ENCODE results near the gene NDUFS6. TPM values are rescaled to one million over a fixed set of nuclear protein-coding genes. Genes with fewer than 3 reads are reported as not detected.
"Not testable (repeated sequence)": the region's sequence is repeated elsewhere in the genome, so short reads cannot be mapped to it uniquely, and the experiment has no call there.

NDUFS6 gene
- polyA plus RNA-seq, 6 donors from 2014 or later: 39.0 to 60.6 (median 47.3) TPM

DNA sequence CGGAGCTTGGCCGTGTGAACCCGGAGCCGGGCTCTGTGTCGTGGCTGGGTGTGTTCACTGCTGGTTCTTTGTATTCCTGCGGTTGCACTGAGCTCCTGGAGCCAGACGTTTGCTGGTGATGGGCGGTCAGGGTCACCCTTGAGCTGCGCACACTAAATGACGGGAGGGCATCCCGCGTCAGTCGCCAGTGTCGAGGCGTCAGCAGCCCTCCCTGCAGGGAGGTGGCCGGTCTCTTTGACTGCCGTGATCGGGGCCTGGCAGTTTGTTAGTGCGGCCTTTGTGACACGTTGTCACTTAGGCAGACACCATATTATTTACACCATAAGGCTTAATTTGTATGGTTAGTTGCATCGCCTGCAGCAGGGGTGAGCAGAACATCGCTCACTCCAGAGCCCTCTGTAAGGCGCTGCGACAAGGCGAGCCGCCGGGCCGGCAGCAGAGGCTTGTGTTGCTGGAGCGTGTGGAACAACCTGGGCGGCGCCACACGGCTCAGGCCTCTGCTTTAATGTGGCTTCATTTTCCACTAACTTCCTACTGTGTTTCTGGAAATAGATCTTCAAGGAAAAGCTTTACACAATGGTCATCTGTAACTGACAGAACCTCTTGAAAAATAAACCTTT, 8.3 kb downstream of the NDUFS6 start:
- no peaks in the 10 kb centered on the region for H3K9me3 Mint-ChIP-seq
- H3K27me3 Mint-ChIP-seq: no peaks in the 10 kb centered on the region
- no peak for DNase-seq
- H3K4me1 Mint-ChIP-seq: peaks cover 14 to 19% (median 14%) of the 10 kb centered on the region in 3 donors
- H3K36me3 Mint-ChIP-seq: peaks cover 23 to 35% of the 10 kb centered on the region in 2 donors
- H3K4me3 Mint-ChIP-seq: no peak overlapping the region
- H3K27ac Mint-ChIP-seq: no peak overlapping the region
- ATAC-seq (ENCODE audit: low read depth in 2 of 2): no peak

DNA sequence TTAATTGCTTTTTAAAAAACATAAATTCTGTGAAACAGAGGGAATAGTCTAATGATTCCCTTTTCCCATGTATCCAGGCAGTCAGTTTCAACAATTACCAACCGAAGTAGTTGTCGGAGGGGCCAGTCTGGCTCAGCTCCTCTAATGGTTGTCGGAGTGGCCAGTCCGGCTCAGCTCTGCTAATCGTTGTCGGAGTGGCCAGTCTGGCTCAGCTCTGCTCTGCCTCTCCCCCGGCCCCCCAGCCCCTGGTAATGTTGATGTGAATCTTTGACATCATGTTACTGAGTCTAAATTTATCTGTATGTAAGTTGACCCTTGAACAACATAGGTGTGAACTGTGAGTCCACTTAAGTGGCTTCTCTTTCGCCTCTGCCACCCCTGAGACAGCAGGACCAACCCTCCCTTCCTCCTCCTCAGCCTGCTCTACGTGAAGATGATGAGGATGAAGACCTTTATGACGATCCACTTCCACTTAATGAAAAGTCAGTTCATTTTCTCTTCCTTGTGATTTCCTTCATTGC, 9.4 kb downstream of the NDUFS6 start:
- Mint-ChIP-seq H3K27ac (no peak overlapping the region), H3K9me3 (no peaks in the 10 kb centered on the region), H3K27me3 (no peaks in the 10 kb centered on the region), H3K4me1 (peaks cover 8 to 17% (median 14%) of the 10 kb centered on the region in 3 donors), H3K36me3 (peaks cover 31 to 46% of the 10 kb centered on the region in 2 donors), H3K4me3 (no peak overlapping the region)
- ATAC-seq (ENCODE audit: low read depth in 2 of 2): no peak
- DNase-seq: no peak

DNA sequence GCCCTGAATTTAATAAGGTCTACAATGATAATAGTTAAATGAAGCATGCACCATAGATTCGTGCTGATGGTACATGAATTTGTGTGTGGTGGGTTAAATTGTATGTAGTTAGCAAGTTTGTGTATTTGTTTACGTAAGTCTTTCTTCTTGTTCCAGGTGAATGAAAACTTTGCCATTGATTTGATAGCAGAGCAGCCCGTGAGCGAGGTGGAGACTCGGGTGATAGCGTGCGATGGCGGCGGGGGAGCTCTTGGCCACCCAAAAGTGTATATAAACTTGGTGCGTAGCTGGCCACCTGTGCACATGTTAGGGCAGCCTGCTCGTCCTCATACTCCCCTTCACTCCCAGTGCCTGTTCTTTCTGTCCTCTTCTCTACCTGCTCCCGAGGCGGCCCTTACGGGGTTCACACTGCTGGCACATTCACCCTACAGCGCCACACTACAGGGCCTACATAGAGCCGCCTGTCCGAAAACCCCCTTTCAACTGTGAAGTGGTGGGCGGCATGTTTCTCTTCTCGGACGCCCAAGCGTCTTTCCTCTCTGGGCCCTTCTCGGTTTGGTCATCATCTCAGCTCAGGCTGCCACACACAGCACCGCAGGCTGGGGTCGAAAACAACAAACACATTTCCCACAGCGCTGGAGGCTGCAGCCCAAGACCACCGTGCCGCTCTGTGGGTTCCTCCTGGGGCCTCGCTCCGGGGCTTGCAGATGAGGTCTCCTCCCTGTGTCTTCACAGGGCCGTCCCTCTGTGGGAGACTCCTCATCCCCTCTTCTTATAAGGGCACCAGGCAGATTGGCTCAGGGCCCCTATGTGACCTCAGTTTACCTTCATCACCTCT, 13.2 kb downstream of the NDUFS6 start:
- DNase-seq (no peak), ATAC-seq (ENCODE audit: low read depth in 2 of 2) (no peak)
- no peaks in the 10 kb centered on the region for H3K9me3 Mint-ChIP-seq
- peaks cover 0 to 14% (median 10%) of the 10 kb centered on the region in 3 donors for H3K4me1 Mint-ChIP-seq
- no peak overlapping the region for H3K4me3 Mint-ChIP-seq
- H3K36me3 Mint-ChIP-seq: peaks cover 38 to 65% of the 10 kb centered on the region in 2 donors
- no peak overlapping the region for H3K27ac Mint-ChIP-seq
- no peaks in the 10 kb centered on the region for H3K27me3 Mint-ChIP-seq

DNA sequence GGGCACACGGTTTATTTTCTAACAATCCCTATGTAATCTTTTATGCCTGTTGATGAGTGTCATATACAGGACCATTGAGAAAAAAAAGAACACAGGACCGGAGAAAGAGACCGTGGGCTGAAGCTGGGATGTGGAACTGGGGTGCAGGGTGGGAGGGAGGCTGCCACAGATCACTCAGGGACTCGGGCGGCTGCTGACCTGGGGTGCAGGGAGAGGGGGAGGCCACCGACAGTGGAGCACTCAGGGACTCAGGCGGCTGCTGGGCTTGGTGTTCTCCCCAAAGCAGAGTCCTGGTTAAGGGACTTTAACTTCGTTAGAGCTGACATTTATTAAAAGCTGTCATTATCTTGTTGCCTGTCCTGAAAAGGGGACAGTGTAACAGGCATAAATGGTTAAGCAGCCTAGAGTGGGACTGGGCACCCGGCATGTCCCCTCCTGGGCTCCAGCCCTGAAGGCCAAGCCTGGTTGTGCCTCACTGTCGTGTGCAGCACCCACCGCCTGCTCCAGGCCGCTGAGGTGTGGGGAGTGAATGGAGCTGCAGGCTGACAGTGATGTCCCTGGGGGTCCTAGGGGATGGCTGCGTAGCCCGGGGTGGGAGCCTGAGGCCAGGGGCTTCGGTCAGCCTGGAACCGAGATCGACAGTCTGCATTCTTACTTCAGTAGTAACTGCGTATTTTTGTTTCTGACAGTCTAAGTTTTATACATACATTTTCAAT, 14.0 kb downstream of the NDUFS6 start:
- Mint-ChIP-seq H3K27ac (peak overlapping the region in 2 of 6 donors; percentile 77 to 80), H3K4me3 (no peak overlapping the region), H3K27me3 (no peaks in the 10 kb centered on the region), H3K9me3 (no peaks in the 10 kb centered on the region), H3K36me3 (peaks cover 41 to 67% of the 10 kb centered on the region in 2 donors), H3K4me1 (peaks cover 0 to 19% (median 12%) of the 10 kb centered on the region in 3 donors)
- no peak for ATAC-seq (ENCODE audit: low read depth in 2 of 2)
- no peak for DNase-seq

DNA sequence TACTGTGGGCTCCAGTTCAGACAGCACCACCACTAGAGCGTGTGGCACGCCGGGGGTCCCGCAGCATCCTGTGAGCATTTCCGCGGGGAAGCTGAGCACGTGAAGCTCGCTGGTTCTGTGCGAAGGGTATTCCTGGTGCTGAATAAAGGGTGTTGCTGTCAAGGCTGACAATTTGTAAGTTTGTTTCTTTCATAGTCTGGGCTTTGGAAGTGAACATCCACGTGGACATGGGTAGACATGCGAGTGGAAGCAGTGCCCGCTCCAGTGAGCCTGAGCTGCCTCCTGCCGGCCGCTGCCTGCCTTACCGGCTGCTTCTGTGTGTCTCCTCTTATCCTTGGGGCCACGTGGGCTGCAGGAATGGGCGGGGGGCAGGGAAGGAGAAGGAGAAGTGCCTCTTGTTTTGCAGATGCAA, 14.7 kb downstream of the NDUFS6 start:
- ATAC-seq (ENCODE audit: low read depth in 2 of 2) (no peak), DNase-seq (no peak)
- H3K4me3 Mint-ChIP-seq: no peak overlapping the region
- H3K27ac Mint-ChIP-seq: peak overlapping the region in 2 of 6 donors; percentile 54 to 80
- no peaks in the 10 kb centered on the region for H3K9me3 Mint-ChIP-seq
- peaks cover 40 to 70% of the 10 kb centered on the region in 2 donors for H3K36me3 Mint-ChIP-seq
- H3K4me1 Mint-ChIP-seq: peaks cover 0 to 19% (median 12%) of the 10 kb centered on the region in 3 donors
- H3K27me3 Mint-ChIP-seq: no peaks in the 10 kb centered on the region

DNA sequence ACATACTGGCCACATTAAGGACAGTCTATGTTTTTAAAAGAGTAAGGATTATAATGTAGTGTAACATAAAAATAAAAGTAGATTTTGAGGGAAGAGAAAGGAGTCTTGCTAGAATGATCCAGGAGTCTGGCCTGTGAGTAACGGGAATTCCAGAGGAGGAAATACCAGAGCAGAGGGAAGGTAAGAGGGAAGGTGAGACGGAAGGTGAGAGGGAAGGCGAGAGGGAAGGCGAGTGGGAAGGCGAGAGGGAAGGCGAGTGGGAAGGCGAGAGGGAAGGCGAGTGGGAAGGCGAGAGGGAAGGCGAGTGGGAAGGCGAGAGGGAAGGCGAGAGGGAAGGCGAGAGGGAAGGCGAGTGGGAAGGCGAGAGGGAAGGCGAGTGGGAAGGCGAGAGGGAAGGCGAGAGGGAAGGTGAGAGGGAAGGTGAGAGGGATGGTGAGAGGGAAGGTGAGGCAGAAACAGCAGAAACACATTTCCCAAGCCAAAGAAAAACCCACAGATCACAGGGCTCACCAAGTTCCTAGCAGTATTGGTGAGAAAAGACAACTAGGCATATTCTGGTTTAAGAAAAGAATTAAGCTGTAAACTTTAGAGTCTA, 15.4 kb downstream of the NDUFS6 start:
- Mint-ChIP-seq H3K4me1 (peaks cover 0 to 17% (median 12%) of the 10 kb centered on the region in 3 donors), H3K27ac (peak overlapping the region in 3 of 6 donors; percentile 54 to 89 (median 80)), H3K36me3 (peaks cover 42 to 73% of the 10 kb centered on the region in 2 donors)
- not testable (repeated sequence) for DNase-seq; ATAC-seq (ENCODE audit: low read depth in 2 of 2); H3K4me3 Mint-ChIP-seq; H3K9me3 Mint-ChIP-seq; H3K27me3 Mint-ChIP-seq

DNA sequence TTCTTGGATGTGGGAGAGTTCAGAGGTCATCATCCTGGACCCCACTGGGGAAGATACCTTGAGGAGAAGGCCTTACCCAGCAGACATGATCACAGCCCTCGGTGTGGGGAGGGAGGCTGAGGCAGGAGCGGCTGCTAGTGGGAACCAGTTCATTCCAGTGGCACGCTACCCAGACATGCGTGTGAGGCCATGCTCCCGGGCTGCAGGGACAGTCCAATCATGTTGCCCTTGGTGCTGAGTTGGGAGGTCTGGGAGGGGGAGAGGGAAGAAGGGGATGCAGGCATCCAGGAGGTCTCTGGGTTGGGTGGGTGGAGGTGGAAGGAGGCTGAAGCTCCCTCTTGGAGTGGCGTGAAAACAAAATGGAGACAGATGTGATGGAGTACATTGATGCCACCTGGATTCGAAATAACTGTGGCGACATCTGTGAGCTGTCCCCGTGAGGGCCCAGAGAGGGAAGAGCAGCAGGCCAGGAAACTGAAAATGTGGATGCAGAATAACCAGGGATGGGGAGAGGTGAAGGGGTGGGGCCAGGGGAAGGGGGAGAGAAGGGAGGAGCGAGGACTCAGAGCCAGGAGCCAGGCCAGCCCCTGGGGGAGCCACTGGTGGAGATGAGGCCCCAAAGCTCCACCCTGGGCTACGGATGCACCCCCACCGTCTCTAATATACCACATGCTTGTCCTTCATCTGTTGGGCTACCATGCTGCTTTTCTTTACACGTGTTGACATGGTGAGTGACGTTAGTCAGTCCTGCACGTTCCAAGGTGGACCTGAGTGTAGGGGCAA, 16.2 kb downstream of the NDUFS6 start:
- peaks cover 0 to 12% (median 11%) of the 10 kb centered on the region in 3 donors for H3K4me1 Mint-ChIP-seq
- H3K27me3 Mint-ChIP-seq: no peaks in the 10 kb centered on the region
- ATAC-seq (ENCODE audit: low read depth in 2 of 2) (no peak), DNase-seq (no peak)
- peak overlapping the region in 1 of 6 donors; percentile 6 for H3K27ac Mint-ChIP-seq
- H3K36me3 Mint-ChIP-seq: peaks cover 40 to 77% of the 10 kb centered on the region in 2 donors
- H3K4me3 Mint-ChIP-seq: no peak overlapping the region
- peaks cover 0 to 6% (median 0%) of the 10 kb centered on the region in 7 donors for H3K9me3 Mint-ChIP-seq

DNA sequence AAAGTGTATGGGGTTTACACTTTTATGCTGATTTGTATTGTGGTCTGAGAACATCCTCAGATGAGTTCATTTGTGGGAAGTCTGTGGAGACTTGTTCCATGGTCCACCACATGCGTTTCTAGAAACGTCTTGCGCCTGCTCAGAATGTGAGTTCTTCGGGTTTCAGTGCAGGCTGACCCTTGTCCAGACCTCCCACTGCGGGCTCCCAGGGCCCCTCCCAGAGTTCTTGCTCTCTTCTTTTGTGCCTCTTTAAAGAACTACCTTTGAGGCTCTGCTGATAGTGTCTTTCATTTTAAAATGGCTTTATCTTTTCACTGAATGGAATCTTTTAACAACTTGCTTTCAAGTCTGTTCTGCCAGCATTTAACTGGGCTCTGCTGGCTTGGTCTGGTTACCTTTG, 17.6 kb downstream of the NDUFS6 start:
- Mint-ChIP-seq H3K4me3 (no peak overlapping the region), H3K27me3 (no peaks in the 10 kb centered on the region), H3K4me1 (peaks cover 0 to 12% (median 11%) of the 10 kb centered on the region in 3 donors), H3K27ac (peak overlapping the region in 4 of 6 donors; percentile 13 to 68 (median 53)), H3K36me3 (peaks cover 40 to 73% of the 10 kb centered on the region in 2 donors), H3K9me3 (peaks cover 0 to 6% (median 0%) of the 10 kb centered on the region in 7 donors)
- ATAC-seq (ENCODE audit: low read depth in 2 of 2): no peak
- DNase-seq: no peak

DNA sequence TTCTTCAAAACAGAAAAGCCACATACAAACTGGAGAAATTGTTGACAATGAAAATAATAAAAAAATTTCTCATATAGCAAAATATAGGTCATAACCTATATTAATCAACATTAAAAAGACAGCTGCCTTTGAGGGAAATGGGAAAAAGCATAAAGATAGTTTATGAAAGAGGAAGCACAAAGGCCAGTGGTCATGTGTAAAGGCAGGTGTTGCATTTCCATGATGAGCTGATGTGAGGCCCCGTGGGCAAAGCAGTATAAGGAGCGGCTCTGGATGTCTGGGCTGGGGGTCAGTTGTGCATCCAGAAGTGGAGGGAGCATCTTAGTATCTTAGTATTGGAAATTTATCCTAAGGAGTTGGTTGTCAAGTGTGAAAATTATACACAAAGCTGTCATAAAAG, 18.3 kb downstream of the NDUFS6 start:
- no peak overlapping the region for H3K4me3 Mint-ChIP-seq
- no peak for DNase-seq
- H3K9me3 Mint-ChIP-seq: peaks cover 0 to 6% (median 0%) of the 10 kb centered on the region in 7 donors
- peak overlapping the region in 2 of 6 donors; percentile 68 to 82 for H3K27ac Mint-ChIP-seq
- H3K36me3 Mint-ChIP-seq: peaks cover 36 to 66% of the 10 kb centered on the region in 2 donors
- no peak for ATAC-seq (ENCODE audit: low read depth in 2 of 2)
- H3K4me1 Mint-ChIP-seq: peaks cover 0 to 12% (median 11%) of the 10 kb centered on the region in 3 donors
- no peaks in the 10 kb centered on the region for H3K27me3 Mint-ChIP-seq

DNA sequence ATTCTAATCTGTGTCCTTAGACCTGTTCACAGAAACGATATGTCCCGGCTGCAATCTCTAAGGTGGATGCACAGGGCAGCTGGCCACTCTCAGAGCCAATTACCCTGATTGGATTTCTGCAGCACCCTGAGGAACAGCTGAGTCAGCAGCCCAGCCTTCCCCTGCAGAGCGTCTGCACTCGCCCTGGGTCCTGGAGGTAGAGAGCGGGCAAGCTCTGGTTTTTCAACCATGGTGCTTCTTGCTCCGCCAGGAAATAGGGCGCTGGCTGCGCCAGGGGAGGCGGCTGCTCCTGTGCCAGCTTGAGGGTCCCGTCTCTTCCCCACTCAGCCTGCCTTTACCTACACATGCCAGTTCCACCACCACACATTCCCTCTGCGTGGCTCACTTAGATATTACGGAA, 19.2 kb downstream of the NDUFS6 start:
- peak overlapping the region in 1 of 8 donors; percentile 53 for H3K4me3 Mint-ChIP-seq
- peaks cover 0 to 6% (median 0%) of the 10 kb centered on the region in 7 donors for H3K9me3 Mint-ChIP-seq
- H3K27me3 Mint-ChIP-seq: no peaks in the 10 kb centered on the region
- peaks cover 0 to 12% (median 11%) of the 10 kb centered on the region in 3 donors for H3K4me1 Mint-ChIP-seq
- ATAC-seq (ENCODE audit: low read depth in 2 of 2) (no peak), DNase-seq (no peak)
- no peak overlapping the region for H3K27ac Mint-ChIP-seq
- H3K36me3 Mint-ChIP-seq: peaks cover 30 to 57% of the 10 kb centered on the region in 2 donors

DNA sequence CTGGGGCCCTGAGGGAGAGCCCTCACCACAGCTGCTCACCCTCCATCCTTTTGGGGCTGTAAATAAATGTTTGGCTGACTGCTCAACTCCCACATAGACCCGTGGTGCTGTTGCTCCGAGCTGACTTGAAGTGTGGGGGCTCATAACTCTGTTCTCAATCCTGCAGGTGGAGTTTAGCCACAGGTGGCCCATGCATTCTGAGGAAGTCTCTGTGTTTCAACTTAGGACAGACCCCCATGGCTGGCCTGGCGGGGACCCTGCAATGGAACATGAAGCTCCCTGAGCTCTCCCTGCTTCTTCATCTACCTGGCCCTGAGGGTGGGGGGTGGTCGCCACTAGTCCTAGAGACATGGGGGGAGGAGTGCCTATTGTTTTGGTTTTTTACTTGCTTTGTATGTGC, 19.7 kb downstream of the NDUFS6 start:
- DNase-seq: no peak
- H3K4me1 Mint-ChIP-seq: peaks cover 0 to 12% (median 11%) of the 10 kb centered on the region in 3 donors
- no peak overlapping the region for H3K27ac Mint-ChIP-seq
- no peak for ATAC-seq (ENCODE audit: low read depth in 2 of 2)
- H3K9me3 Mint-ChIP-seq: peaks cover 0 to 6% (median 0%) of the 10 kb centered on the region in 7 donors
- no peak overlapping the region for H3K4me3 Mint-ChIP-seq
- no peaks in the 10 kb centered on the region for H3K27me3 Mint-ChIP-seq
- H3K36me3 Mint-ChIP-seq: peaks cover 25 to 53% of the 10 kb centered on the region in 2 donors

DNA sequence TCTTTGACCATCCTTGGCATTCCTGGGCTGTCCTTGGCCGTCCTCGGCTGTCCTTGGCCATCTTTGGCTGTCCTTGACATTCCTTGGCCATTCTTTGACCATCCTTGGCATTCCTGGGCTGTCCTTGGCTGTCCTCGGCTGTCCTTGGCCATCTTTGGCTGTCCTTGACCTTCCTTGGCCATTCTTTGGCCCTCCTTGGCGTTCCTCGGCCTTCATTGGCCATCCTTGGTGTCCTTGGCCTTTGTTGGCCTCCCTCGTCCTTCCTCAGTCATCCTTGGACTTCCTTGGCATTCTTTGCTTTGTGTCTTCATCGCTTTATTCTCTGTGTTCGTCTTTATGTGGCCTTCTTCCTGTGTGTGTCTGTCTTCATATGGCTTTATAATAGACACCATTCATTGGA, 20.7 kb downstream of the NDUFS6 start:
- H3K4me1 Mint-ChIP-seq: peaks cover 0 to 11% (median 7%) of the 10 kb centered on the region in 3 donors
- H3K9me3 Mint-ChIP-seq: peaks cover 0 to 6% (median 0%) of the 10 kb centered on the region in 7 donors
- H3K36me3 Mint-ChIP-seq: peaks cover 27 to 44% of the 10 kb centered on the region in 2 donors
- ATAC-seq (ENCODE audit: low read depth in 2 of 2): no peak
- H3K4me3 Mint-ChIP-seq: no peak overlapping the region
- no peak for DNase-seq
- peak overlapping the region in 1 of 6 donors; percentile 57 for H3K27ac Mint-ChIP-seq
- H3K27me3 Mint-ChIP-seq: no peaks in the 10 kb centered on the region

Measured in naive B cell (primary cell).